T47D (cell line): ENCODE measurements around the gene INPP5A.

Experiments
- DNase-seq, 2 experiments: peaks; one replicate each; pipeline versions ENCODE4 v3.0.0 to v3.0.0-alpha.2; 2011 to 2012; ENCODE audit warnings: low read depth in 1 of 2, low spot score in 1 of 2
- JUND ChIP-seq: IDR thresholded peaks from 2 replicates; pipeline ENCODE4 v1.6.1; 2012; ENCODE audit warnings: low read depth
- in situ Hi-C: cut with HindIII; loops from 2 replicates; pipeline ENCODE4 v1.10.0; 2016; ENCODE audit warnings: low sequenced_read_pairs, low pct_unique_long_range_greater_than_20kb

Gene INPP5A

GRCh38 chr10:132652936-132653590 is 115.5 kb downstream of the INPP5A start:
- in situ Hi-C loops, result no loop called here
- no peak for TF ChIP-seq JUND
- DNase-seq, result no peak

- TF ChIP-seq JUND, result no peak
- in situ Hi-C loops, result no loop called here
These were observed 116.1 kb downstream of the INPP5A start for GRCh38 chr10:132653721-132654120.

GRCh38 chr10:132654121-132654571 is 116.6 kb downstream of the INPP5A start:
- TF ChIP-seq JUND, result no peak
- in situ Hi-C loops, result no loop called here

More at GRCh38 chr10:132653721-132654120, 116.1 kb downstream of the INPP5A start:
- DNase-seq, result no peak

GRCh38 chr10:132654708-132655661 is 117.4 kb downstream of the INPP5A start:
- TF ChIP-seq JUND, result no peak
- in situ Hi-C loops, result no loop called here
- peak; percentile 42 to 80 for DNase-seq

More at GRCh38 chr10:132654121-132654571, 116.6 kb downstream of the INPP5A start:
- no peak for DNase-seq

DNA sequence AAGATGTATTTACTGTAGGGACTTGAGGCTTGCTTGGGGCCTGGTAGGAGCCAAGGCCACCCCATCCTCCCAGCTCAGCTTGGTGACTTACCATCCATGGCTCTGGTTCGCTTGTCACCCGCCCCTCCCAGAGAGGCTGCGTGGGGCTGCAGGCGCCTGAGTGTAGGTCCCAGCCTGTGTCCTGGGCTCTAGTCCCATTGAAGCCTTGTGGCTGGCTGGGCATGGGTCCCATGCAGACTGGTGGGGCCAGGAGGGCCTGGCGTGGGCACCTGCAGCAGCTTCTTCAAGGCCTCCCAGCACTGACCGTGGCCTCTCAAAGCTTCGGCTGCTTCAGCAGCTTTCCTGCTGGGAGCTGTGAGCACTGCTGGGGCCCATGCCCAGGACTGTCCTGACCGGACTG is 118.1 kb downstream of the INPP5A start:
- in situ Hi-C loops, result no loop called here
- DNase-seq, result no peak
- no peak for TF ChIP-seq JUND

GRCh38 chr10:132656283-132657126 is 118.9 kb downstream of the INPP5A start:
- in situ Hi-C loops, result no loop called here
- DNase-seq, result no peak
- no peak for TF ChIP-seq JUND

DNA sequence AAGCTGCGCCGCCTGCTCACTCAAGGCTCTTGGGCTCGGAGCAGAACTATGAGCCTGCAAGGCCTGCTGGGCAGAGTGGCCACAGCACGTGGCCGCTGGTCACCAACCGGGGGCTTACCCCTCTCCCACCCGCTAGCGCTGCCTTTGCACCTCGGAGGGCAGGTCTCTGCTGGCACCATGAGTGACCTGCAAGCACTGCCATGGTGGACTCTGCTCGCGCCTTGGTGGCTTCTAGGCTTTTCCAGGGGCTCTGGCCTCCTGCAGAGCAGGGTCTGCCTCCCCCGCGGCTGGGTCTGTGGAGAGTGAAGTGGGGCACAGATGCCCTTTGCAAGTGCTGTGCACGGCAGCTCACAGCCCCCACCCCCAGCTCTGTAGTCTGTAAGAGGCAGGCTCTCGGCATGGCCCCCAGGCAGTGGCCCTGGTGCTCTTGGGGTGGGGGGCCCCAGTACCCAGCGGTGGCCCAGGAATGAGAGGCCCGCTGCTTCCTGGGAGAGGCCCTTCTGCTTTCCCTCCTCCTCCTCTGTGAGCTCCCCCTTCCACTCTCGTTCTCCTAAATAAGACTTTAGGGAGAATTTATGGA is 119.6 kb downstream of the INPP5A start:
- no peak for DNase-seq
- in situ Hi-C loops, result no loop called here
- no peak for TF ChIP-seq JUND

DNA sequence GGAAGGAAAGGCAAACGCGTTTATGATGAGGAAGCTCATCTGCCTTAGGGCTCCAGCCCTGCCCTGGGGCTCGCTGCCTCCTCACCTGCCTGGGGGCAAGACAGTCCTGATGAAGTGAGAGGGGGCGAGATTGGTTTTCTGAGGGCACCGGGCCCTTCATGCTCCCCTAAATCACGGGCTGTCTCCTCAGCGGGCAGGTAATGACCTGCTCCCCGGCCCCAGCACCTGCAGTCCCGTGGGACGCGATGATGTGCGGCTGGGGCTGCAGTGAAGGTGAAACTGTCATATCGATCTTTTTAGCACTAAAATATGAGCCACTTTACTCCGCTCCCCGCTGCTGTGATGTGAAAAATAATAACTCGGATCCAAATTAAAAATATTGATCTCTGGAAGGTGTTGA is 120.2 kb downstream of the INPP5A start:
- in situ Hi-C loops, result no loop called here
- no peak for DNase-seq
- TF ChIP-seq JUND, result no peak

- in situ Hi-C loops, result no loop called here
- no peak for TF ChIP-seq JUND
- DNase-seq, result no peak
These were observed 121.1 kb downstream of the INPP5A start for GRCh38 chr10:132658546-132659205.

DNA sequence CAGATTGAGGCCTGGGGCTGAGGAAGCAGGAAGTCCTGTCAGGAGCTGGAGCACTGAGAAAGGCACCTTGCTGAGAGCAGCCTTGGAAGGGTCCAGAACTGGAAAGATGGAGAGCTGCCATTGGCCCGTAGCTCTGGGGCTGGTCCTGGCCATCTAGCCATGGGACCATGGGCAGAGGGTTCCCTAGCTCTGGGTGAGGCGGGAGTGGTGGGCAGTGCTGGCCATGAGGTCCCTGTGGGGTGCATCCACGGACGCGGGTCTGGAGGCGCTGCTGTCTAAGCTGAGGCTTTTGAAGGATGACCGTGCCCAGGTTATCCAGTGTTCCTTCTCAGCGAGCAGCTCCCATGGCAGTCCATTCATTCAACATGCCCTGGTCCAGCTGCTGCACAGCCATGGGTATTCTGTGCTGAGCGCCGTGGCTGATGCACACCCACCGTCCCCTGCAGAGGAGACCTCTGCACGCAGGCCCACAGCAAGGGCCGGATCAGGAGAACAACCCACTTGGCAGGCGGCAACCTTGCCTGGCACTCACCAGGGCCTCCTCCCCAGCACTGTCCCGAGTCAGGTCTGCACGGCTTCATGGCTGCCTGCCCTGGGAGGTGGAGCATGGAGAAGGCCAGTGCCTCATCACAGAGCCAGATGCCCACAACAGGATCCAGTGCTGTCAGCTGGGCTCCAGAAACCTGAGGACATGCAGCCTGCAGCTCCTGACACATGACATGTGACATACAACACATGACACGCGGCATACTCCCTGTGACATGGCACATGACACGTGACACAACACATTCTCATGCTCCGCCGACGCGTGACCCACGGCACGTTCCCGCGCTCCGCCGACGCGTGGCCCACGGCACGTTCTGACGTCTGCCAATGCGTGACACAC is 121.9 kb downstream of the INPP5A start:
- TF ChIP-seq JUND, result no peak
- in situ Hi-C loops, result no loop called here
- no peak for DNase-seq

GRCh38 chr10:132660385-132660784 is 122.8 kb downstream of the INPP5A start:
- no peak for DNase-seq
- in situ Hi-C loops, result no loop called here
- TF ChIP-seq JUND, result no peak
